EL (cell line): ENCODE measurements around the gene ANKS1A.
A peak's percentile ranks its signal among the peaks of the same experiment; 100 is the strongest.
"Not testable (repeated sequence)": the region's sequence is repeated elsewhere in the genome, so short reads cannot be mapped to it uniquely, and the experiment has no call there.

Experiments used
- DNase-seq: peaks from one replicate; pipeline ENCODE4 v3.0.0-alpha.2; 2016

Gene ANKS1A

DNA sequence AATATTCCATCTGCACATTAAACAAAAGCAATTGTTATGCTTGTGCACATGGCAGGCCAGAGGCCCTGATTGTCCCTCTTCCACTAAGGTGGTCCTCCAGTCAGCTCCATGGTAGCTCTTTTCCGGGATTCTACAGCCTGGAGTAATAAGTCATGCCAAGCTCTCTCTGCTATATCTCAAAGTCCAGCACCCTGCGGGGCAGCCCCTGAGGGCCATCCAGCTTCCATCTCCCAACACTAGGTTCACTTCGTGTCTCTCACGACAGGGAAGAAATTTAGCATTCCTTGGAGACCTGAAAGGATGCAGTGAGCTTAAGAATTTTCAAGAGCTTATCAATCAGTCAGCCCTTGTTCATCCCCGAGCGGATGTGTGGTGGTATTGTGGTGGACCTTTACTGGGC is 112.3 kb downstream of the ANKS1A start:
- not testable (repeated sequence) for DNase-seq

GRCh38 chr6:35003886-35004530 is 115.0 kb downstream of the ANKS1A start:
- DNase-seq, result not testable (repeated sequence)

DNA sequence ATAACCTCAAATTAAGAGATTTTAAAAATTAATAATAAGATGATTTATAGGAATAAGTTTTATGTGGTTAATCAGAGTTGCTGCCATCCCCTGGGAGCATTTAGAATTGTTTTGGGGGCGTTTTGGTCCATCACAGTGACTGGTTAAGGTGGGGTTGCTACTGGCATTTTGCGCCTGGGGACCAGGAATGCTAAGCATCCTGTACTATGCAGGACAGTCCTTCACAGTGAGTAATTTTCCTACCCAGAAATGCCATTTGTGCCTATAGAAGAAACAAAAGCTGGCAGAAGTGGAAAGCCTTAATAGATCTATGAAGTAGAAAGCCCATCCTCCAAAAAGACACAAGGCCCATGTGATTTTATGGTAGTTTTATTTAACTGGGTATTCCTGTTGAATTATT is 118.0 kb downstream of the ANKS1A start:
- DNase-seq, result no peak

- DNase-seq, result no peak
Measured at GRCh38 chr6:35008858-35009257, 119.8 kb downstream of the ANKS1A start.

DNA sequence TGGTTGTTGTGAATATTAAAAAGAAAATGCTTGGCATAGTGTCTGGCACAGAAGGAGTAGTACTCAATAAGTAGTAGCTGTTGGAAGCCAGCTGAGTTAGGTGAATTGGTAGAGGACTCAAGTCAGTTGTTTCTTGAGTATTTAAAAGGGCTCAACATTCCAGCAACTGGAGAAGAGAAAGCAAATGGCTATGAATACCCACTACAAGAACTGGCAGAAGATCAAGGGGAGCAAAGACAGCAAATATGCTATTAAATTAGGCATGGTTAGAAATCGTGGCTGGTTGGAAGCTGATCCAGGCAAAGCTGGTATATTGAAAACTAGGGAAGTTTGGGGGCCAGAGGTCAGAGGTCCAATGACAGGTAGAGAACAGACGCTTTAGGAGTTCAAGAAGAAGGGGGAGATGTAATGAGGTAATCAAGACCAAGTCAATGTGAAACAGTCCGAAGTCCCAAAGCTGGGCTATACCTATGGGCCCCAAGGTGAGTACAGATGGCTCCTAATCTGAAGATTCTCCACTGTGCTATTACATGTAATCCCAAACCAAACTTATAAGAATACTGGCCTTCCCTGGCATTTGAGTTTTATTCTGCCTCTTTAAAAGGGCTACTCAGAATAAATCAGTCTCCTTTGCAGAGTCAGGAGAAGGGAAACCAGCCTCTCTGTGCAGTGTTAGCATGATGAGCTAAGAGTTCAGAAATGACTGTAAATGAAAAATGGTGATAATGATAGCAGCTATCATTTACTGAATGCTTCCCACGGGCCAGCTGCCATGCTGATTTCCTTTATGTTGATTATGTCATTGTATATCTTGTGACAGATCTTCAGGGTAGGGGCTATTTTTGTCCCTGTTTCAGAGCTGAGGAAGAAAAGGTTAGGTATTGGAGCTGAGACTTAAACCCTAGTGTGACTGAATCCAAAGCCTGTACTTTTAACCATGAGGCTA is 122.3 kb downstream of the ANKS1A start:
- no peak for DNase-seq

DNA sequence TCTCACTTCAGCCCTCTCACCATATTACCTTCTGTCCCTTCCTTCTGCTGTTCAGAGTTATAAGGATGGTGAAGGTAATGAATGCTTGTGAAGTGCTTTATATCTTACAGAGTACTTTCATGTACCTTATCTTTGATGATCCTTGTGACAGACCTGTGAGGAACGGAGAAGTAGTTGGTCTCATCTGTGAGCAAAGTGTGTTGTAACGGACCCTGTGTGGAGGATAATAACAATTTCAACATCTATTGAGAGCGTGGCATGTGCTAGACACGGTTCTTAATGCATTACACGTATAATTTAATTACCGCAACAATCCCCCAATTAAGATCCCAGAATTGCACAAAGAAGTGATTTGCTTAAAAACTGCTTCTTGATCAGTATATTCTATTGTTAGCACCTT is 124.6 kb downstream of the ANKS1A start:
- DNase-seq, result no peak

- no peak for DNase-seq
Measured at GRCh38 chr6:35014341-35014740, 125.3 kb downstream of the ANKS1A start.

- DNase-seq, result peak; percentile 81
Measured at GRCh38 chr6:35014786-35015185, 125.7 kb downstream of the ANKS1A start.

DNA sequence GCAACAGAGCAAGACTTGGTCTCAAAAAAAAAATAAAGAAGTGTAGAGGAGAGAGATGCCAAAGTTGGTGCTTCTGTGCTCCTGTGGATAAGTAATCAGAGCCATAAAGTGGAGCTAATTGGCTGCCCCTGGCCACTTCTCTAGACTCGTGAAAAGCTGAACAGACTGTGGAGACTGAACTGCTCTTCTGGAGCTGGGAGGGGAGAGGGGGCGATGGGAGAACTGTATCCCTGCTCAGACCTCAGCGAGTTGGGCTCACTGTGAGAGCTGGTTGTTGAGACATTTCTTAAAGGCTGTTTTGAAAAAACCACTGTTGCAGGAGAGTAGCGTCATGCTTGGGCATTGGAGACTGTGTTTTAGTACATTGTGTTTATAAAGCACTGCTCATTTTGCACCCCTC is 126.4 kb downstream of the ANKS1A start:
- no peak for DNase-seq

DNA sequence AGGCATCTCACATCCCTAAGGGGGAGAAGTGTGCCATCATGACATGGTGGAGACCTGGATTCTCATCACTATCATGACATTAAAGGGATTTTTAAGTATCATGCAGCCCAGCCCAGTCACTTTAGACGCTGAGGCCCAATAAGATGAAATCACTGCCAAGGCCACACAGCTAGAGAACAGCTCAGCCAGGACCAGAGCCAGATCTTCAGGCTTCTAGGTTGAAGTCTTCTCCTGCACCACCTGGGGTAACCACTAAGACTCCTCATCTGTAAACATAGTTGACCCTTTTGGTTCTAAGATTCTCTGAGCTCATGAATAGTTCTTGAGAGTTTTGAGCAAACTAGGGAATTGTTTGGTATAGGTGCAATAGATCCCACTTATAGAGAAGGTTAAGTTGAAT is 126.9 kb downstream of the ANKS1A start:
- no peak for DNase-seq

DNA sequence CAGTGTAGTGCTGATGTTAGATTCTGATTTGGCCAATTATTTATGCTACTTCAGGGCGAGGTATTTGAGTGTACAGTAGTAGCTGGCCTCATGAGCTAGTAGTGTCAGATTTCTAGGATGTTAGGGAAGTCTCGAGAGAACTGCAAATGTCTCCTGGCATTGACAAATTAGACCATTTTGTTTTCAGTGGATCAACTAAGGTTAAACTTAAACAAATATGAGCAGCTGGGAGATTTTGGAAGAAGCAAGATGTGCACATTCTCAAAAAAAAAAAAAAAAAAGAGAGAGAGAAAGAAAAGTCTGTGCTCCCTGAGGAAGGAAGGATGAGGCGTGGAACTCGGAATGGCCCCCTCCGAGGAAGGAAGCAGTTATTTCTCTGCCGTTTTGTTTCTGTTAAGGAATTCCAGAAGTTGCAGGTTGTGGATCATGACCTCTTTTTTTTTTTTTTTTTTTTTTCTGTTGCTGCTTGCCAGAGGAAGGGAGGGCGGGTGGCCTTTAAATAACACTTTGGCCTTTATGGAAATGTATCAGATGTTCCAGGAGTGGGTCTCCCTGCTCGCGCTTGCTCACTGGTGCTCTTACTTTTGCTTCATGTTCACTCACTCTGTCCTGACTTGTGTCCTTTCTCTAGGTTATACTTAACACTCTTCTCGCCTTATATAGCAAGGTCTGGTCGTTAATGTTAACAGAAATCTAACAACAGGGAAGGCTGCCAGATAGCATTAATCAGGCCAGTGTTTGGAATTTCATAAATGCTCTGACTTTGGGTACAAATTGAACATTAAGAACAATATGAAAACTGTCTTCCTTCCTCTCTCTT is 127.7 kb downstream of the ANKS1A start:
- peak; percentile 26 for DNase-seq

- DNase-seq, result no peak
Measured at GRCh38 chr6:35017411-35018181, 128.5 kb downstream of the ANKS1A start.

DNA sequence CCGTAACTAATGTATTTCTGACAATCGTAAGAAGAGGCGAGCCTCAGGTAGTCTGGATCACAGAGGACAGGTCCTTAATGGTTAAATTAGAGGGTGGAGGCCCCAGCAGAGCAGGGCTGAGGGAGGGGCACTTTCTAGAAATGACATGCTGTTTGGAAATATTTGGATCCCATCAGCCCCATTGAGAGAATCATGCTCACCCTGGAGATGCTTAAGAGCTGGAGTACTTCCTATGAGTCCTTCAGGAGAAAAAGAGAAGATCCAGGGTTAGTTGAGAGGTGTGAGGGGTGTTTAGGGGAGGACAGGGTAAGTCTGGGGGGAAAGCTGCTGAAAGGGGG is 129.1 kb downstream of the ANKS1A start:
- DNase-seq, result no peak

GRCh38 chr6:35018746-35019145 is 129.7 kb downstream of the ANKS1A start:
- no peak for DNase-seq

GRCh38 chr6:35019171-35019570 is 130.1 kb downstream of the ANKS1A start:
- DNase-seq, result no peak

GRCh38 chr6:35019831-35020230 is 130.8 kb downstream of the ANKS1A start:
- no peak for DNase-seq

GRCh38 chr6:35021004-35021403 is 131.9 kb downstream of the ANKS1A start:
- no peak for DNase-seq

DNA sequence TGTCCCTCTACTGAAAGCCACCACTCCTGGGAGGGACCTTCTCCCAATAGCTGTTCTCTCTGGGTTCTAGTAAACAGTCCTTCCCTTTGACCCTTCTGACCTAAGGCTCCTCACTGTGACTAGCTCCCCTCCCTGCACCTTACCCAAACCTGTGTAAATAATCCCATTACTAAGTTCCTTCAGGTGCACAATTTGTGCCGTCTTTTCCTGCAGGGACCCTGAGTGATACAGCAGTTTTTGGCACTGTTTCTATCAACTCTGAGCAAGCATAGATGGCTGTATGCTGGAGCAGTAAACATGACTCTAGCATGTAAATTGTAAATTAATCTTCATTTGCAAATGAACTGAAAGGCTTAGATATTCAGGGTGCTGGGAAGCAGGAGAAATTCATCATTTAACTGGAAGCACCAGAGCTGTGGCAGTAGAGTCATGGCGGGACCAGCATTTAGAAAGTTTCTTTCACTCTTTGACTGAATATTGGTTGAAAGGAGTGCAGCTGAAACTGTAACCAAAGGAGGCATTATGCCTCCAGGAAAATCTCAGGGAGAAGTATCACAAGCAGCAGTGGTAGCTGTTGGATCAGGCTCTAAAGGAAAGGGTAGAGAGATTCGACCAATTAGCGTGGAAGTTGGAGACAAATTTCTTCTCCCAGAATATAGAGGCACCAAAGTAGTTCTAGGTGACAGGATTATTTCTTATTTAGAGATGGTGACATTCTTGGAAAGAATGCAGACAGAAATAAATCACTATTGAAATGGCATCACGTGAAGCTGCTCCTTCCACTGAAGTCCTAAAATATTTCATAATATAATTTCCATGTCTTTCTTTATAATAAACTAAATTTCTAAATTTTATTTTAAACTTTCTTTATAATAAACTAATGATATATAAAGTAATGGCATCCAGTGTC is 134.3 kb downstream of the ANKS1A start:
- no peak for DNase-seq

DNA sequence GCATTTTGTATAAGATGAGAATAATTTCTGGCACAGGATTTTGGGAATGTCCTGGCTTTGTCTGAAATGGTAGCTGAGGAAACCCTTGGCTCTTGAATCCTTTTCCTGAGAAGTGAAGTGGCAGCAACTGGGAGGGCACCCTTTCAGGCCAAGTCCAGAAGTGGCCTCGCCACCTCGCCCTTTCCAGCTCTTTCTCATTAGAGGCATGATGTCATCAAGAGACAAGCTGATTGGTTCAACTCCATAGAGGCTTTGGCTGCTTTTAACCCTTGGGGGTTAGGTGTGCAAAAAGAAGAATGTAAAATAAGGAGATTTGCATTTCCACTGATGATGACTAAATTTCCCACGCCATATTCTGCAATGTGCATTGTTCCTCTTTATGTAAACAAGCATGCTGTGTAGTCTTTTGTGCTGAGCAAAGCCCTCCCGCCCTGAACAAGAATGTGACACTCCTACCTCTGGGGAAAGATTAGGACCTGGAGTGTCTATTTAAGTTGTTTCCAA is 135.5 kb downstream of the ANKS1A start:
- DNase-seq, result peak; percentile 53

- DNase-seq, result no peak
Measured at GRCh38 chr6:35025232-35026188, 136.5 kb downstream of the ANKS1A start.
